HG02759 (cell line): ENCODE data around the gene ZC3H12D.

ENCODE experiments used
- ATAC-seq: cut with Tn5 transposase; IDR thresholded peaks from one replicate; pipeline ENCODE4 v1.9.1; 2021; ENCODE audit warnings: mild to moderate bottlenecking, moderate library complexity; ENCODE audit not compliant: unreplicated experiment

ZC3H12D gene

DNA sequence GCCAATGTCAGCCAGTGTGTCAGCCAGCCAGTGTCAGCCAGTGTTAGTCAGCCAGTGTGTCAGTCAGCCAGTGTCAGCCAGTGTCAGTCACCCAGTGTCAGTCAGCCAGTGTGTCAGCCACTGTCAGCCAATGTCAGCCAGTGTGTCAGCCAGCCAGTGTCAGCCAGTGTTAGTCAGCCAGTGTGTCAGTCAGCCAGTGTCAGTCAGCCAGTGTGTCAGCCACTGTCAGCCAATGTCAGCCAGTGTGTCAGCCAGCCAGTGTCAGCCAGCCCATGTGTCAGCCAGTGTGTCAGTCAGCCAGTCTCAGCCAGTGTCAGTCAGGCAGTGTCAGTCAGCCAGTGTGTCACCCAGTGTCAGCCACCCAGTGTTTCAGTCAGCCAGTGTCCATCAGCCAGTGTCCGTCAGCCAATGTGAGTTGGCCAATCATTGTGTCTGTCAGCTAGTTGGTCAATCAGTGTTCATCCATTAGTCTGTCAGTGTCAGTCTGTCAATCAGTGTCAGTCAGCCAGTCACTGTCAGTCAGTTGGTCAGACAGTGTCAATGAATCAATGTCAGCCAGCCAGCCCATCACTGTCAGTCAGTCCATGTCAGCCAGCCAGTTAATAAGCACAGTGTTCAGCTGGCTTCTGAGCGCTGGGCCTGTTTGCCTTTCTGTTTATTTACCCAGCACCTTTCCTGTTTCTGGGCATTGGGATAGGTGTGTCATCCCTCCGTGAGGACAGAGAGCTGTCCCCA is 40.3 kb downstream of the ZC3H12D start:
- peak; percentile 13 for ATAC-seq

DNA sequence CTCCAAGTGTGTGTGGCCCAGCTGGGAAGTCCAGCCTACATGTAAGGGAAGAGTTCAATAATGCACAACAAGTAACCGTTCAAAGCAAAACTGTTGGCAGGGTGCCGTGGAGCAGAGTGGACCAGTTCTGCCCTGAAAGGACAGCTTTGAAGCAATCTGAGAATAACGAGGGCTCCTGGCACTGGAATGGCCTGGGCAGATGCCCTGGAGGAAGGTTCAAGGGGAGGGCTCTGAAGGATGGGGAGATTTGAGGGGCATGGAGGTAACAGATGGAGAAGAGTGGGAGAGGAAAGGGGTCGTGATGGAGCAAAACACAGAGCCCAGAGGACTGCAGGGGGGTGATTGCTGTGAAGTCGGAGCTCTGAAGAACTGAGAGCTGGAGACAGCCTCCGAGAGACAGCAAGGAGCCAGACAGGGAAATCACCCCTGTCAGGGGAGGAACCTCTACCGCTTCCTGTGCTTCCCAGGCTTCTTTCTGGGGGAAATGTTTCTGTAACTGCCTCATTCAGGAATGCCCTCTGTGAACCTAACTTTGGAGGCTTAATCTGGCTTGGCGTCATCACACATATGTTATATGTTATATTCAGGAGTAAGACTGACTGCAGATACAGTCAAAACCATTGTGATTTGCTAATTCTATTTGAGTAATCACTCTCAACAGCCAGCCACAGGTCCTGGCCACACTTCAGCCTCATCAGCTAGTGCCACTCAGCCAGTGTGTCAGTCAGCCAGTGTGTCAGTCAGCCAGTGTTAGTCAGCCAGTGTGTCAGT is 41.2 kb downstream of the ZC3H12D start:
- ATAC-seq: no peak

GRCh38 chr6:149441740-149442139 is 43.1 kb downstream of the ZC3H12D start:
- no peak for ATAC-seq

- no peak for ATAC-seq
Observed at GRCh38 chr6:149440735-149441671, 43.8 kb downstream of the ZC3H12D start.

GRCh38 chr6:149439626-149440025 is 45.2 kb downstream of the ZC3H12D start:
- ATAC-seq: no peak

DNA sequence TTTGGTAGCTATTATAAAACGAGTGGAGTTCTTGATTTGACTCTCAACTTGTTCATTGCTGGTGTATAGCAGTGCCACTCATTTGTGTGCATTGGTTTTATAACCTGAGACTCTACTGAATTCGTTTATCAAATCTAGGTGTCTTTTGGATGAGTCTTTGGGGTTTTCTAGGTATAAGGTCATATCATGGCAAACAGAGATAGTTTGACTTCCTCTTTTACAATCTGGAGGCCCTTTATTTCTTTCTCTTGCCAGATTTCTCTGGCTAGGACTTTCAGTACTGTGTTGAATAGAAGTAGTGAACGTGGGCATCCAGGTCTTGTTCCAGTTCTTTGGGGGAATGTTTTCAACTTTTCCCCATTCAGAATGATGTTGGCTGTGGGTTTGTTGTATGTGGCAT is 46.0 kb downstream of the ZC3H12D start:
- no peak for ATAC-seq

- no peak for ATAC-seq
Observed at GRCh38 chr6:149437212-149437611, 47.6 kb downstream of the ZC3H12D start.

- no peak for ATAC-seq
Observed at GRCh38 chr6:149436647-149437046, 48.2 kb downstream of the ZC3H12D start.

GRCh38 chr6:149435919-149436586 is 48.8 kb downstream of the ZC3H12D start:
- no peak for ATAC-seq

GRCh38 chr6:149433881-149434280 is 50.9 kb downstream of the ZC3H12D start:
- no peak for ATAC-seq

GRCh38 chr6:149433405-149433804 is 51.4 kb downstream of the ZC3H12D start:
- no peak for ATAC-seq

- peak; percentile 92 for ATAC-seq
Observed at GRCh38 chr6:149431905-149432775, 52.7 kb downstream of the ZC3H12D start.

- ATAC-seq: no peak
Observed at GRCh38 chr6:149429427-149430360, 55.1 kb downstream of the ZC3H12D start.

DNA sequence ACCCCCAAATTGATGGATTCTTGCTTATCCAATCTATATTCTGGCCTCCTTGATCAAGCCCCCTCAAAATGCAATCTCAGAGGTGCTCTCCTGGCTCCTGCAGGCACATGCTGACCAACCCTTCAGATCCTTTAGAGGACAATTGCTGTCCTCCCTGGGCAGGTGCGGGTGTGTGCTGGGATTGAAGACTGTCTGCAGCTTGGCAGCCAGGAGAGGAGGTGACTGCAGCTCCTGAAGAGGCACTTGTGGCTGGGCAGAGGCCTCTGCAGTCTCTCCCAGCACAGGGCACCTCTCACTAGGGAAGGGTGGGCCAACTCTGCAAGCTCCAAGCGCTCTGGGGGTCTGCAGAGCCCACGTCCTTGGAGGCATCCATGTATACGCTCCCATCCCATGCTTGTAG is 56.2 kb downstream of the ZC3H12D start:
- no peak for ATAC-seq

- no peak for ATAC-seq
Observed at GRCh38 chr6:149425754-149426153, 59.1 kb downstream of the ZC3H12D start.

GRCh38 chr6:149425224-149425623 is 59.6 kb downstream of the ZC3H12D start:
- no peak for ATAC-seq

DNA sequence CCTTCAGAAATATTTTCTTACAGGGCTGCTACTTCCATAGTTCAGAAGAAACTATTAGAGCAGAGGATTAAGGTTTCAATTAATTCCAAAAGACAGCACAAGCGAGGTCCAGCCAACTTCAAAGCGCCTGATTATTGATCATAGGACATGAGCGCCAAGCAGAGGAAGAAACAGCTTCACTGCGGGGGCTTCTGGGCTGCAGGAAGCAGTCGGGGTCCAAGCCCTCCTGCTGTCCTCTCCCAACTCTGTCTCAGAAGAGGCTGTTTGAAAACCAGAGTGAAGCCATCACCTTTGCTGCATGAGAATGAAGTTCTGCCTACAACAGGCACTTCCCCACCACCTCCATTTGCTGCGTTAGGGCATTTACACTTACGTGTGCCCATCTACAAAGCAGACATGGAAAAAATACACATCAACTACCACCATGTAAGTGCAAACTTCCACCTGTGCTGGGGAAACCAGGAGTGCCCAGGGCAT is 60.8 kb downstream of the ZC3H12D start:
- no peak for ATAC-seq

- ATAC-seq: no peak
Observed at GRCh38 chr6:149422581-149422980, 62.2 kb downstream of the ZC3H12D start.

DNA sequence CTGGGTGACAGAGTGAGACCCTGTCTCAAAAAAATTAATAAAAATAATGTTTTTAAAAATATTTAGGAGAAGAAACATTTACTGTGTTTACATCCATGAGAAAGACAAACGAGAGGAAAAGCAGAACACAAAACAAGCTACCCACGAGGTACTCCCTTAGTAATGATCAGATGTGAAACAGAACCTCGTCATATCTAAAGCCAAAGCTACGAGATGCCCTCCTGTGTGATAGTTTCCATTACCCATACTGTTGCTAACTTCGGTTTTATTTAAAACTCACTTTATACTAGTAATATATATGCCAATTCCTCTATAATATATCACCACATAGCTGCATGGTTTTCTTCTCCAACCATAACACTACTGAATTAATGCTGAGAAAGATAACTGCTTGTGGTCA is 63.7 kb downstream of the ZC3H12D start:
- no peak for ATAC-seq
